Karpas-422 (cell line): ENCODE data around the gene PPP2R2C. TPM values are rescaled to one million over a fixed set of nuclear protein-coding genes. Genes with fewer than 3 reads are reported as not detected.

ENCODE experiments used
- DNase-seq: peaks from one replicate; pipeline ENCODE4 v3.0.0-alpha.2; 2015
- H2AFZ ChIP-seq: fragments of 200-600 bp; sonication (generic); 2 replicates; pipeline ENCODE4 v1.6.1; 2014; ENCODE audit warnings: antibody characterized with exemption, low read length, mixed read lengths
- H3K27ac ChIP-seq: fragments of 200-600 bp; sonication (generic); 2 replicates; pipeline ENCODE4 v1.5.1; 2014; ENCODE audit warnings: mild to moderate bottlenecking, low read length, moderate library complexity
- H3K27me3 ChIP-seq: fragments of 200-600 bp; sonication (generic); 2 replicates; pipeline ENCODE4 v1.6.1; 2014; ENCODE audit warnings: low read length, mixed read lengths
- H3K36me3 ChIP-seq: fragments of 200-600 bp; sonication (generic); 2 replicates; pipeline ENCODE4 v1.6.1; 2014; ENCODE audit warnings: low read length, mixed read lengths; ENCODE audit not compliant: insufficient read depth
- H3K4me1 ChIP-seq: fragments of 200-600 bp; sonication (generic); 2 replicates; pipeline ENCODE4 v1.6.1; 2014; ENCODE audit warnings: mild to moderate bottlenecking, low read length, mixed read lengths
- H3K4me2 ChIP-seq: fragments of 200-600 bp; sonication (generic); 2 replicates; pipeline ENCODE4 v1.6.1; 2014; ENCODE audit warnings: low read length, low read depth, mild to moderate bottlenecking; ENCODE audit not compliant: poor library complexity, severe bottlenecking
- H3K4me3 ChIP-seq: fragments of 200-600 bp; sonication (generic); 2 replicates; pipeline ENCODE4 v1.5.1; 2014; ENCODE audit warnings: mild to moderate bottlenecking, antibody characterized with exemption, low read length, mixed read lengths
- H3K79me2 ChIP-seq: fragments of 200-600 bp; sonication (generic); 2 replicates; pipeline ENCODE4 v1.6.1; 2014; ENCODE audit warnings: mild to moderate bottlenecking, low read length, mixed read lengths
- H3K9ac ChIP-seq: fragments of 200-600 bp; sonication (generic); 2 replicates; pipeline ENCODE4 v1.6.0; 2014; ENCODE audit warnings: low read length
- H3K9me2 ChIP-seq: fragments of 200-600 bp; sonication (generic), shearing (Covaris generic); replicated peaks from 2 replicates; pipeline ENCODE4 v1.6.0; 2014; ENCODE audit warnings: mild to moderate bottlenecking, low read length, moderate library complexity; ENCODE audit not compliant: insufficient read depth
- H3K9me3 ChIP-seq: fragments of 300-700, 200-600 bp; sonication (generic); 2 replicates; pipeline ENCODE4 v1.6.1; 2014; ENCODE audit warnings: low read length, mixed read lengths
- H4K20me1 ChIP-seq: fragments of 200-600 bp; sonication (generic); 2 replicates; pipeline ENCODE4 v1.6.1; 2014; ENCODE audit warnings: mild to moderate bottlenecking, antibody characterized with exemption, low read length, low read depth; ENCODE audit not compliant: insufficient read depth
- total RNA-seq: library from RNA; depleted of rRNA; stranded (reverse); fragments of >200 nt; shearing (Covaris generic); gene quantifications from 2 replicates; pipeline ENCODE4 v1.2.3, GENCODE V29; 2014; ENCODE audit warnings: low replicate concordance

PPP2R2C gene
- total RNA-seq, 1 experiment from 2014 or later = not detected

DNA sequence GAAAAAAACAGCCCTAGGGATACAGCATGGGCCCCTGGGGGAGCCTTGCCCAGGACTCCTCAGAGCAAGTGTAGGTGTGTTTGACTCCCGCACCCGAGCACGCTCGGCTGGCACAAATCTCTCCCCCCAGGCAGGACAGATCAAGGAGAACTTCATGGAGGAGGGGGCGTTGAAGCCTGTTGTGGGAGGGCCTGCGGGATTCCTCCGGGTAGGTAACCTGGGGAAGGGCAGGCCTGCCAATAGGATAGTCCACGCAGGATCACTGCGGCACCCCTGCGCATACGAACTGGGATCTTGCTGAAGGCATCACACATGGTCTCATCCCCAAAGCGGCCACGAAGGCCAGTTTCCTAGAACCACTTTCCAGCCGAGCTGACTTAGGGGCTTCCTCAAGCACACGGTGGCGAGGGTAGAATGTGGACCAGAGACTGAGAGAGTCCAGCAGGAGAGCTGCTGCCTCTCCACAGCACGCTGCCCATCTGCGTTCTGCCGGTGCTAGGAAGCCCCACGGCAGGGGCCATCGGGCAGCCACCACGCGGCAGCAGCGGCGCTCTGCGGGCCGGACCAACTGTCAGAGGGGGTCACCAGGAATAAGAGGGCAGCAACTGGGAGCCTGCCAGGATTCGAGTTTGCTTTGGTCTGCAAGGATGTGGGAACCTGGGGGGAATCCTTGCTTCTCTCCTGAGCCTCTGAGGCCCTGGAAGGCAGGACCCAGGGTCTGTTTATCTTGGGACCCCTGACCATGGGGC is 145.9 kb downstream of the PPP2R2C start:
- no peaks in the 10 kb centered on the region for H3K79me2 ChIP-seq
- H3K4me3 ChIP-seq = no peak overlapping the region
- no peak overlapping the region for H2AFZ ChIP-seq
- H3K9me3 ChIP-seq = no peaks in the 10 kb centered on the region
- H3K9me2 ChIP-seq = no peaks in the 10 kb centered on the region
- H3K27ac ChIP-seq = no peak overlapping the region
- H4K20me1 ChIP-seq = peaks cover 8% of the 10 kb centered on the region
- H3K4me2 ChIP-seq = no peak overlapping the region
- H3K36me3 ChIP-seq = no peaks in the 10 kb centered on the region
- H3K9ac ChIP-seq = no peak overlapping the region
- H3K4me1 ChIP-seq = no peaks in the 10 kb centered on the region
- no peak for DNase-seq
- no peaks in the 10 kb centered on the region for H3K27me3 ChIP-seq

DNA sequence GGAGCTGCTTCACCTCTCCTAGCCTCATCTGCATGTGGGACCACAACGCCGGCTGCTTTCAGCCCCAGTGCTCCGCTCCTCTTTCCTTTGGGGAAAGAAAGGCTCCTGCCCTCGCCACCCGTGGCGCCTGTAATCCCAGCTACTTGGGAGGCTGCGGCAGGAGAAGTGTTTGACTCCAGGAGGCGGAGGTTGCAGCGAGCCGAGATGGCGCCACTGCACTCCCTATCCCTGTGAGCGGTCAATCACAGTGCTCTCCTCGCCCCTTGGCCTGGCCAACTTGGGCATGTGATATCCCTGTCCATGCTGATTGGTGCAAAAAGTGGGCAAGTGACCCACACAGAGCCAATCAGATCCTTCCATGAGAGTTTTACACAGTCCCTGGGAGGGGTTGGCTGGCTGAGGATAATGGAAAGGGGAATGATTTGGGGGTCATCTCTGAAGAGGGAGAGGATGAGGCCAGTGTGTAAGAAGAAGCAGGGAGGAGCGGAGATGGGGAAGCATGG is 146.6 kb downstream of the PPP2R2C start:
- H3K9ac ChIP-seq = no peak overlapping the region
- H4K20me1 ChIP-seq = peaks cover 8% of the 10 kb centered on the region
- no peaks in the 10 kb centered on the region for H3K9me2 ChIP-seq
- no peak overlapping the region for H2AFZ ChIP-seq
- no peaks in the 10 kb centered on the region for H3K4me1 ChIP-seq
- no peak overlapping the region for H3K4me2 ChIP-seq
- no peak overlapping the region for H3K27ac ChIP-seq
- no peaks in the 10 kb centered on the region for H3K79me2 ChIP-seq
- no peak overlapping the region for H3K4me3 ChIP-seq
- H3K36me3 ChIP-seq = no peaks in the 10 kb centered on the region
- H3K27me3 ChIP-seq = no peaks in the 10 kb centered on the region
- no peaks in the 10 kb centered on the region for H3K9me3 ChIP-seq
- no peak for DNase-seq

DNA sequence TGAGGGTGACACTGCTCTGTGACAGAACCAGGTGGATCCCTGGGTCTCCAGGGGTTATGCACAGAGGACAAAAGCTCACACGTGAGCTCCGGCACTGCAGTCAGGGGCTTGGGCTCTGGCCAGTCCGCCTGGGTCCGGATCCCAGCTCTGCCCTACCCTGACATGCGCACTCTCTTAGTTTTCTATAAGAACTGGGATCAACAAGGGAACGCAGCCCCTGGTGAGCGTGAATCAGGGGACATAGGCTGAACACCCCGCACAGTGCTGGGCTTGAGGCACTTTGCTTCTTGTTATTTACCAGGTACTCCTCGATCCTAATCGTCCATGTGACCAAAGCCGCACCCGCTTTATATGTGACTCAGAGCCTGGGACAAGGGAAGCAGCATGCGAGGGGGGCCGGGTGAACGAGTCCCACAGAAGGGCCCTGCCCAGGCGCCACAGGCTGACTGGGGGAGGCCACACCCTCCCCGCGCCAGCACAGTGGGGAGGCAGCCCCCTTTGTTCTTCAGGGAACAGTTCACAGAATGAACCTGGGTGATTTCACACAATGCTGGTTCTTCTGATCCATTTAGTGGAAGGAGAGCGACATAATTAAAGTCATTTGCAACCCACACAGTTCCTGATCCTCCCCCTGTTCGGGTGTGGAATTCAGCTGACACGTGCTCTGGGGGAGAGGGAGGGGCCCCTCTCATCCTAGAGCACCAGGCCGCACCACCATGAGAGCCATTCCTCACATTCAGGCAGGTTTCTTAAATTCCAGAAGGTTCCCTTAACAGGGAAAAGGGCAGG is 147.2 kb downstream of the PPP2R2C start:
- no peak for DNase-seq
- H3K9me3 ChIP-seq = no peaks in the 10 kb centered on the region
- no peak overlapping the region for H2AFZ ChIP-seq
- H3K4me3 ChIP-seq = no peak overlapping the region
- no peaks in the 10 kb centered on the region for H3K9me2 ChIP-seq
- no peaks in the 10 kb centered on the region for H3K36me3 ChIP-seq
- no peak overlapping the region for H3K4me2 ChIP-seq
- H4K20me1 ChIP-seq = peaks cover 8% of the 10 kb centered on the region
- H3K27ac ChIP-seq = no peak overlapping the region
- H3K27me3 ChIP-seq = no peaks in the 10 kb centered on the region
- H3K79me2 ChIP-seq = no peaks in the 10 kb centered on the region
- H3K4me1 ChIP-seq = no peaks in the 10 kb centered on the region
- H3K9ac ChIP-seq = no peak overlapping the region

DNA sequence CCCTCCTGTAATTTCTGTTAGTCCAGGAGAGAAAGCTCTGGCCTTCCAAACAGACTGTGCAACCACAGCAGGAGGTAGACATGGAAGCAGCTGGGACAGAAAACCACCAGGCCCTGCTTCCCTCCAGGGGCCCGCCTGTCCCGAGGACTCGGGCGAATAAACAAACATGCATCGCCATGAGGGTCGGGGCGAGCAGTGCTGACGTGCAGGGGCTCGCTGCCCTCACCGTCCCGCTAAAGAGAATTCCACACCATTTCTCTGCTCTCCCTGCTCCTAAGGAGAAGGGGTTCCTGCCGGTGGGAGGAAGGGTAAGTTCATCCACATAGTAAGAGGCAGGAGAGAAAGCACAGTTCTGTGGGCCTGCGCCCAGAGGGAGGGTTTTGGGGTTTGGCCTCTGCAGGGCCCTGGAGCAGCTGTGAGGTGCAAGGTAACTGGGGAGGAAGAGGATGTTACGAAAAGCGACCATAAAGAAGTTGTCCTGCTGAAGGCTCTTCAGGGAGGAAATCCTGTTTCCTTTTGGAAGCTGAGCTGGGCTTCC is 147.9 kb downstream of the PPP2R2C start:
- no peaks in the 10 kb centered on the region for H3K4me1 ChIP-seq
- H3K9me3 ChIP-seq = no peaks in the 10 kb centered on the region
- no peak overlapping the region for H3K9ac ChIP-seq
- H3K27me3 ChIP-seq = no peaks in the 10 kb centered on the region
- H3K36me3 ChIP-seq = no peaks in the 10 kb centered on the region
- peaks cover 8% of the 10 kb centered on the region for H4K20me1 ChIP-seq
- no peak overlapping the region for H3K27ac ChIP-seq
- H2AFZ ChIP-seq = no peak overlapping the region
- no peak overlapping the region for H3K4me3 ChIP-seq
- H3K9me2 ChIP-seq = no peaks in the 10 kb centered on the region
- no peaks in the 10 kb centered on the region for H3K79me2 ChIP-seq
- no peak for DNase-seq
- H3K4me2 ChIP-seq = no peak overlapping the region

DNA sequence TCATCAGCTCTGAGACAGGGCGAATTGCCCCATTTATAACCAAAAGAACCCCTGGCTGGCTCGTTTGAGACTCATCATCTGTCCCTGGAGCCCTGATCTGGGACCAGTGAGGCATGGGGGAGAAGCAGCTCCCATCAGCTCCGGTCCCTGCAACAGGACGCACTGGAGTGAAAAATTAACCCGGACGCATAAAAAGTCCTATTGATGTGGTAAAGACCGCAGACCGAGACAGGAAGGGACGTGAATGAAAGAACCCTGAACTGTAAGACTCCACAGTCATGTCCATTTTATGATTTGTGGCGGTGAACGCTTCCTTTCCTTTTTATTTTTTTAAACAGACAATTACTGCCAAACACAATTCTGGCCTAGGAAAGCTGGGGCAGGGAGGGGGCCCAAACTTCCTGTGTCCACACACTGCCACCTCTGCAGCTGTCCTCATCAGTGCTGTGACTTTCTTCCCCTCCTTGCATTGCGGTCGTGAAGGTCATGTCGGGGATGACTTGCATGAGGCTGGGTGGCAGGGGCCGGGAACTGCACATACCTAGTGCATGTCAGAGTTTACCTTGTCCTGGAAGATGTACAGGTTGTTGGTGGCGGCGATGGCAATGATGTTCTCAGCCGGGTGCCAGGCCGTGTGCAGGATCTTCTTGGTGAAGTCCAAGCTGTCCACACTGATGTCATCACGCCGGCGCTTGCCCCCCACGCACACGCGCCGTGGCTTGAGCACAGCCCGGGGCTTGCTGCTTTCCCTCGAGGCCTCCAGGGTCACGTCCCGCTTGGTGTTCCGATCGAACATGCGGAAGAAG is 149.4 kb downstream of the PPP2R2C start:
- Histone ChIP-seq H3K9me2 (no peaks in the 10 kb centered on the region), H4K20me1 (peaks cover 8% of the 10 kb centered on the region), H3K27me3 (no peaks in the 10 kb centered on the region), H3K4me1 (no peaks in the 10 kb centered on the region), H3K27ac (no peak overlapping the region), H3K4me2 (no peak overlapping the region), H3K79me2 (no peaks in the 10 kb centered on the region), H3K36me3 (no peaks in the 10 kb centered on the region), H2AFZ (no peak overlapping the region), H3K4me3 (no peak overlapping the region), H3K9ac (no peak overlapping the region), H3K9me3 (no peaks in the 10 kb centered on the region)
- no peak for DNase-seq

DNA sequence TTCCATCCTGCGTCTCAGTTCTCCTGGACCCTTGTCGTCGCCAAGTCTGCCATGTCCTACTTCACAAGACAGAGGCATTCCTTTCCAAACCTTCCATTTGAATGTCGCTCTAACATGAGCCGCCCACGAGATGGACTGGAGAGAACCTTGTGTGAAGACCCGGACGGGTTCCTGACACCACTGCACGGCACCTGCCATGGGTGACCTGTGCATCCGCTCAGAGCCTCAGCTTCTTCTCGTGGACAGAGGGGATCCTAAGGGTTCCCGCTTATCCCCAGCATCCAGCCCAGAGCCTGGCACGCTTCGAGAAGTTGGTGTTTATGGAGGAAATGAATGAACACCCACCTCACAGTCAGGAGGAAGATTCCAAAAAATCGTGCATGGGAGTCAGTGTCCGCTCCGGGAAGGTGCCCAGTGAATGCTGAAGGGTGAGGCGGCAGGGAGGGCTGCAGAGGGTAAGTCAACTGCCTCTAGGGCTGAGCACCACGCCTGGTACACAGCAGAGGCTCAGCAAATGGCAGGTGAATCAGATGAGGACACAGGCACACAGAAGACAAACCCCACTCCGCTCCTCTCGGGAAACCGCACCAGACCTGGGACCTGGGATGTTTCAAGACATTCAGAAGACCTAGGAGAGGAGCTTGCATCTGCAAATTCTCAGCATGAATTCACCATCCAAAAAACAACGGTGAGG is 150.2 kb downstream of the PPP2R2C start:
- Histone ChIP-seq H3K36me3 (no peaks in the 10 kb centered on the region), H4K20me1 (peaks cover 6% of the 10 kb centered on the region; the same call in 1 of the 2 replicates), H3K4me1 (no peaks in the 10 kb centered on the region), H3K9ac (no peak overlapping the region), H2AFZ (no peak overlapping the region), H3K4me3 (no peak overlapping the region), H3K27me3 (no peaks in the 10 kb centered on the region), H3K9me3 (no peaks in the 10 kb centered on the region), H3K79me2 (no peaks in the 10 kb centered on the region), H3K4me2 (no peak overlapping the region), H3K9me2 (no peaks in the 10 kb centered on the region), H3K27ac (no peak overlapping the region)
- DNase-seq = no peak

DNA sequence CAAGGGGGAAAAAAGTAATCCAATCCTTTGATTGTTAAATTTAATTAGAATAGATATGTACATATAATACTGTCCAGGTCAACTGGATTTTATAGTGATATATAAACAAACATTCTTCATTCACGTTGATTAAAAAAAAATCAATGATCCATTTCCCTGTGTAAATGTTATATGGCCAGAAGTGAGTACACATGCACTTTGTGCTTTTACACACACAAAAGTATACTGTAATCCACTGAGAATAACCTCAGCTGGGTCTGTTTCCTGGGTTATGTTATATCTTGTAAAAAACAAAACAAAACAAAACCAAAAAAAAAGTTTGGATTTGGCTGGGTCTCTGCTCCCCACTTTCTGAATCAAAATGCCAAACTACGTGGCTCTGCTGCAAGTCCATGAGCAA is 151.1 kb downstream of the PPP2R2C start:
- no peaks in the 10 kb centered on the region for H3K4me1 ChIP-seq
- H3K9me2 ChIP-seq = no peaks in the 10 kb centered on the region
- H3K36me3 ChIP-seq = no peaks in the 10 kb centered on the region
- no peaks in the 10 kb centered on the region for H3K27me3 ChIP-seq
- H3K27ac ChIP-seq = no peak overlapping the region
- H3K4me3 ChIP-seq = no peak overlapping the region
- H3K4me2 ChIP-seq = no peak overlapping the region
- DNase-seq = no peak
- no peaks in the 10 kb centered on the region for H3K79me2 ChIP-seq
- 0 out of 2 replicates have a peak, but pooled peaks cover 3% of the 10 kb centered on the region for H4K20me1 ChIP-seq
- H3K9ac ChIP-seq = no peak overlapping the region
- no peak overlapping the region for H2AFZ ChIP-seq
- H3K9me3 ChIP-seq = no peaks in the 10 kb centered on the region
